ENCODE data around the gene UNC119.

GRCh38 chr17:28553000-28553505, 629 bp upstream of the UNC119 start:
- TF ChIP-seq CTCF (IDR thresholded peaks at IDR 0.05): no peak
- TF ChIP-seq POLR2A (IDR thresholded peaks at IDR 0.05): no peak

All from body of pancreas (tissue), 4 donors.